DOHH2 (cell line): ENCODE measurements around the gene KSR1.

ENCODE experiments used
- H3F3A ChIP-seq: fragments of 200-600 bp; sonication (generic), shearing (Covaris generic); 2 replicates; pipeline ENCODE4 v1.6.0; 2016; ENCODE audit warnings: antibody characterized with exemption, mild to moderate bottlenecking; ENCODE audit not compliant: control insufficient read depth, insufficient read depth
- H3K27ac ChIP-seq: fragments of 200-600 bp; sonication (generic); 2 replicates; pipeline ENCODE4 v1.5.1; 2014; ENCODE audit warnings: low read depth, mild to moderate bottlenecking, low read length, moderate library complexity
- H3K27me3 ChIP-seq: fragments of 200-600 bp; sonication (generic); 2 replicates; pipeline ENCODE4 v1.6.1; 2014; ENCODE audit warnings: mild to moderate bottlenecking, low read length, mixed read lengths; ENCODE audit not compliant: control insufficient read depth
- H3K36me3 ChIP-seq: fragments of 200-600 bp; sonication (generic); 2 replicates; pipeline ENCODE4 v1.6.1; 2014; ENCODE audit warnings: mild to moderate bottlenecking, low read length, moderate library complexity, mixed read lengths; ENCODE audit not compliant: control insufficient read depth
- H3K4me1 ChIP-seq: fragments of 200-600 bp; sonication (generic); 2 replicates; pipeline ENCODE4 v1.6.1; 2014; ENCODE audit warnings: mild to moderate bottlenecking, low read length, mixed read lengths; ENCODE audit not compliant: control insufficient read depth
- H3K4me2 ChIP-seq: fragments of 200-600 bp; sonication (generic); 2 replicates; pipeline ENCODE4 v1.6.0; 2014; ENCODE audit warnings: mild to moderate bottlenecking, low read length, moderate library complexity
- H3K4me3 ChIP-seq: fragments of 200-600 bp; sonication (generic); 2 replicates; pipeline ENCODE4 v1.5.1; 2014; ENCODE audit warnings: mild to moderate bottlenecking, low read length, mixed read lengths
- H3K79me2 ChIP-seq: fragments of 200-600 bp; sonication (generic); 2 replicates; pipeline ENCODE4 v1.6.1; 2014; ENCODE audit warnings: mild to moderate bottlenecking, low read length, mixed read lengths; ENCODE audit not compliant: control insufficient read depth
- H3K9me2 ChIP-seq: fragments of 200-600 bp; sonication (generic); replicated peaks from 2 replicates; pipeline ENCODE4 v1.6.1; 2014; ENCODE audit warnings: mild to moderate bottlenecking, low read length, mixed read lengths; ENCODE audit not compliant: control insufficient read depth
- H3K9me3 ChIP-seq: fragments of 200-600 bp; sonication (generic); 2 replicates; pipeline ENCODE4 v1.6.1; 2014; ENCODE audit warnings: antibody characterized with exemption, low read length, mixed read lengths; ENCODE audit not compliant: control insufficient read depth, insufficient read depth
- H4K20me1 ChIP-seq: fragments of 200-600 bp; sonication (generic); 2 replicates; pipeline ENCODE4 v1.6.0; 2014; ENCODE audit warnings: low read depth, mild to moderate bottlenecking, antibody characterized with exemption, low read length, moderate library complexity; ENCODE audit not compliant: control insufficient read depth, insufficient read depth
- EZH2phosphoT487 ChIP-seq: fragments of 200-600 bp; sonication (generic); IDR thresholded peaks from 2 replicates; pipeline ENCODE4 v1.6.1; 2017; ENCODE audit warnings: borderline replicate concordance, mild to moderate bottlenecking, antibody characterized with exemption, low read length, moderate library complexity, mixed read lengths
- TF ChIP-seq, protein P1 (sequence below): fragments of 200-600 bp; sonication (generic); IDR thresholded peaks from one replicate; pipeline ENCODE4 v1.5.1; 2014; ENCODE audit warnings: antibody characterized with exemption, mild to moderate bottlenecking, low read depth, low read length; ENCODE audit not compliant: poor library complexity, severe bottlenecking

KSR1 gene

GRCh38 chr17:27525836-27526603 is 69.8 kb downstream of the KSR1 start:
- Histone ChIP-seq H3F3A (no peaks in the 10 kb centered on the region), H4K20me1 (no peaks in the 10 kb centered on the region), H3K9me2 (no peaks in the 10 kb centered on the region), H3K4me1 (no peaks in the 10 kb centered on the region), H3K9me3 (no peaks in the 10 kb centered on the region), H3K36me3 (no peaks in the 10 kb centered on the region), H3K79me2 (no peaks in the 10 kb centered on the region), H3K4me3 (no peak overlapping the region), H3K4me2 (no peak overlapping the region), H3K27ac (no peak overlapping the region), H3K27me3 (peaks cover 18% of the 10 kb centered on the region)
- TF ChIP-seq, protein P1, sequence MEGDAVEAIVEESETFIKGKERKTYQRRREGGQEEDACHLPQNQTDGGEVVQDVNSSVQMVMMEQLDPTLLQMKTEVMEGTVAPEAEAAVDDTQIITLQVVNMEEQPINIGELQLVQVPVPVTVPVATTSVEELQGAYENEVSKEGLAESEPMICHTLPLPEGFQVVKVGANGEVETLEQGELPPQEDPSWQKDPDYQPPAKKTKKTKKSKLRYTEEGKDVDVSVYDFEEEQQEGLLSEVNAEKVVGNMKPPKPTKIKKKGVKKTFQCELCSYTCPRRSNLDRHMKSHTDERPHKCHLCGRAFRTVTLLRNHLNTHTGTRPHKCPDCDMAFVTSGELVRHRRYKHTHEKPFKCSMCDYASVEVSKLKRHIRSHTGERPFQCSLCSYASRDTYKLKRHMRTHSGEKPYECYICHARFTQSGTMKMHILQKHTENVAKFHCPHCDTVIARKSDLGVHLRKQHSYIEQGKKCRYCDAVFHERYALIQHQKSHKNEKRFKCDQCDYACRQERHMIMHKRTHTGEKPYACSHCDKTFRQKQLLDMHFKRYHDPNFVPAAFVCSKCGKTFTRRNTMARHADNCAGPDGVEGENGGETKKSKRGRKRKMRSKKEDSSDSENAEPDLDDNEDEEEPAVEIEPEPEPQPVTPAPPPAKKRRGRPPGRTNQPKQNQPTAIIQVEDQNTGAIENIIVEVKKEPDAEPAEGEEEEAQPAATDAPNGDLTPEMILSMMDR = no peak
- no peak for TF ChIP-seq EZH2phosphoT487

GRCh38 chr17:27526604-27527002 is 70.4 kb downstream of the KSR1 start:
- Histone ChIP-seq H3K9me2 (no peaks in the 10 kb centered on the region), H3K4me3 (no peak overlapping the region), H3K9me3 (no peaks in the 10 kb centered on the region), H3K27ac (no peak overlapping the region), H3K27me3 (peaks cover 21% of the 10 kb centered on the region), H3K36me3 (no peaks in the 10 kb centered on the region), H3F3A (no peaks in the 10 kb centered on the region), H3K79me2 (no peaks in the 10 kb centered on the region), H4K20me1 (no peaks in the 10 kb centered on the region), H3K4me1 (no peaks in the 10 kb centered on the region), H3K4me2 (no peak overlapping the region)
- TF ChIP-seq, protein P1 = no peak
- TF ChIP-seq EZH2phosphoT487 = no peak

- H4K20me1 ChIP-seq = no peaks in the 10 kb centered on the region
- H3K4me1 ChIP-seq = no peaks in the 10 kb centered on the region
- no peak overlapping the region for H3K4me2 ChIP-seq
- no peaks in the 10 kb centered on the region for H3K9me3 ChIP-seq
- H3K27me3 ChIP-seq = peaks cover 12% of the 10 kb centered on the region
- H3K36me3 ChIP-seq = no peaks in the 10 kb centered on the region
- H3K4me3 ChIP-seq = no peak overlapping the region
- no peaks in the 10 kb centered on the region for H3K9me2 ChIP-seq
- H3F3A ChIP-seq = no peaks in the 10 kb centered on the region
- TF ChIP-seq, protein P1 = no peak
- TF ChIP-seq EZH2phosphoT487 = no peak
- H3K27ac ChIP-seq = no peak overlapping the region
- H3K79me2 ChIP-seq = no peaks in the 10 kb centered on the region
Observed at GRCh38 chr17:27529230-27529796, 73.1 kb downstream of the KSR1 start.
